GM10266 (cell line): ENCODE results near the gene DDIT3.
"Not testable (repeated sequence)": the region's sequence is repeated elsewhere in the genome, so short reads cannot be mapped to it uniquely, and the experiment has no call there.

Experiments used
- DNase-seq: peaks from one replicate; pipeline ENCODE4 v3.0.0; 2012; ENCODE audit errors: extremely low spot score
- CTCF ChIP-seq: IDR thresholded peaks from 2 replicates; pipeline ENCODE4 v1.5.1; 2012; ENCODE audit warnings: mild to moderate bottlenecking, low read depth; ENCODE audit not compliant: control insufficient read depth, insufficient read depth; ENCODE audit errors: missing control alignments

DDIT3 gene

GRCh38 chr12:57511161-57511560 lies 9.2 kb downstream of the DDIT3 start:
- no peak for DNase-seq

GRCh38 chr12:57507796-57508195 lies 12.5 kb downstream of the DDIT3 start:
- DNase-seq: not testable (repeated sequence)

More at GRCh38 chr12:57511161-57511560, 9.2 kb downstream of the DDIT3 start:
- TF ChIP-seq CTCF: no peak

- not testable (repeated sequence) for DNase-seq
Measured at GRCh38 chr12:57506541-57506940, 13.8 kb downstream of the DDIT3 start.

GRCh38 chr12:57502311-57502969 lies 17.9 kb downstream of the DDIT3 start:
- not testable (repeated sequence) for DNase-seq

- TF ChIP-seq CTCF: no peak
- DNase-seq: no peak
Measured at GRCh38 chr12:57500213-57500612, 20.1 kb downstream of the DDIT3 start.

GRCh38 chr12:57498571-57498970 lies 21.7 kb downstream of the DDIT3 start:
- TF ChIP-seq CTCF: no peak

GRCh38 chr12:57498132-57498502 lies 22.2 kb downstream of the DDIT3 start:
- TF ChIP-seq CTCF: no peak
- no peak for DNase-seq

More at GRCh38 chr12:57498571-57498970, 21.7 kb downstream of the DDIT3 start:
- DNase-seq: no peak

GRCh38 chr12:57497223-57498131 lies 22.8 kb downstream of the DDIT3 start:
- DNase-seq: no peak
- no peak for TF ChIP-seq CTCF

- TF ChIP-seq CTCF: no peak
- DNase-seq: no peak
Measured at GRCh38 chr12:57496822-57497221, 23.5 kb downstream of the DDIT3 start.

- DNase-seq: not testable (repeated sequence)
Measured at GRCh38 chr12:57495051-57495701, 25.1 kb downstream of the DDIT3 start.
